GM21717 (cell line): ENCODE measurements around the gene IPO13.

Experiments
- ATAC-seq: cut with Tn5 transposase; IDR thresholded peaks from one replicate; pipeline ENCODE4 v1.9.1; 2021; ENCODE audit warnings: mild to moderate bottlenecking, moderate library complexity; ENCODE audit not compliant: unreplicated experiment

Gene IPO13

DNA sequence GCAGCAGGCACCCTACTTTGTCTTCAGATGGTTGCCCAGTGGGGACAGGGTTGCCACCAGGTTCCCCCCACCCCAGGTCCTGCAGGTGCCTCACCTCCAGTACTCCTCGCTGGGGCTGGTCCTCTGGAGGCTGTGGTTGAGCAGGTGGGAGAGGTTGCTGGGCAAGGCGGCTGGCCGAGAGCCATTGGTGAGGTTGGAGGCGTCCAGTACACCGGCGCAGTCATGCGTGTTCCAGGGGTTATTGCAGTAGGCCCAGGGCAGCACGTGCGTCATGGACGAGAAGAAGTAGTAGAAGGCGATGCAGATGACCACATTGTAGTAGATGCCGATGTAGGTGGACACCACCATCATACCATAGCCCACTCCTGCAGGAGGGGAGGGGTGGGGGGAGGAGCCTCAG is 61.5 kb downstream of the IPO13 start:
- no peak for ATAC-seq

GRCh38 chr1:44010935-44011471 is 64.3 kb downstream of the IPO13 start:
- ATAC-seq = no peak

DNA sequence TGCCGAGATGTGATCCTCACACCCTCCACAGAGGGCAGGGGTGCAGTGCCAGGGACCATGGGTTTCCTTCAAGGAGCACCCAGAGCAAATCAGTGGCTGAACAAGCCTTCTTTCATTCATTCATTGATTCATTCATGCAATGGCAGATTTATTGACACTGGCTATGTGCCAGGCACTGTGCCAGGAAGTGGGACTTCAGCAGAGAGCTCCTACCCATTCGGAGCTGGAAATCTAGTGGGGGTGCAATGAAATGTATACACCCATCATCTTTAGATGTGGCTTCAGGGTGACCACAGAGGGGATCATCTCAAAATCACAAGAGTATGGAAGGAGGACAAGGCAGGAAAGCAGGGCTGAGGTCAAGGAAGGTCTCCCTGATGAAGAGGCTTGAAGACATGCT is 65.7 kb downstream of the IPO13 start:
- no peak for ATAC-seq

DNA sequence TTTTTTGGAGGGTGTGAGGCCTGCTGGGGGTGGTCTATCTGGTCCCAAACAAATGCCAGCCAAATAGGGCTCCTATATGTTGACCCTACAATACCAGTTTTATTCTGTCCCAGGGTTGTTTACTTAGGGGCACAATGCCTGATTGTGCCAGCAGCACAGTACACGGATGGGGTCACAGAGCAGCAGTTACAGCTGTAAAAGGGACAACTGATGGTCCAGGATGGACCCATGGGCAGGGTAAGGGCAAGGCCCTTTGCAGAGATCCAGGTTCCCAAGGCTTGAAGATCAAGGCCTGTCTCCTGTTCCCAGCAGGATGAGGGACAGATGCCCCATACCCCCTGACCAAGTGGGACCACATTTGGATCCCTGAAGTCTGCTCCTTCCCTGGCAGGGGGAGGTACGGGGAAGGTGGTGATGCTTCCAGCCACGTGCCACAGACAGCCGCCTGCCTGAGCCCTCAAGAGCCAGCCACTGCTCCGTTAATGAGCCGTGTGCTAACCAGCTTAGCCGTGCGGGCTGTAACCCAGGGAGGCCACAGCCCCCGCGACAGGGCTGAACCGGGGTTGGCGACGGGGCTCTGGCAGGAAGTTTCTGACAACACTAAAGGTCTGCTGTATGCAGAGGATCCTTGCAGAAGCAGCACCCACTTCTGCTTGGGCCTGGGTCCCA is 66.3 kb downstream of the IPO13 start:
- ATAC-seq = no peak

DNA sequence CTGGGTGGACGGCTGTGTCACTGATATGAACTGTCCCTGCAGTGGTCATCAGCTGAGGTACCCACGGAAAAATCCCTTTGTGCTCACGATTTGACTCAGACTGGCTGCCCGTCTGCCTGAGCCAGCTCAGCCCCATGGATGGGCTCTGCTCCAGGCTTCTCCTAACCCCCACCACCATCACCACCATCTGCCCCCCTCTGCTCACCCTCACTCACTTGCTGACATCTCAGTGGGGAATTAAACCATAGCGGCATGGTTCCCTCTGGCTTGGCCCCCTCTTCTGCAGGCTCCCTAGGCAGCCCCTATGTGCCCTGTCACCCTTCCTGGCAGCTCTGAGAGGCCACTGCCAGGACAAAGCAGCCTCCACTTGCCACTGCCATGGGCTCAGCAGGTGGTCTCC is 67.2 kb downstream of the IPO13 start:
- ATAC-seq = no peak

GRCh38 chr1:44014365-44015104 is 67.8 kb downstream of the IPO13 start:
- ATAC-seq = no peak

DNA sequence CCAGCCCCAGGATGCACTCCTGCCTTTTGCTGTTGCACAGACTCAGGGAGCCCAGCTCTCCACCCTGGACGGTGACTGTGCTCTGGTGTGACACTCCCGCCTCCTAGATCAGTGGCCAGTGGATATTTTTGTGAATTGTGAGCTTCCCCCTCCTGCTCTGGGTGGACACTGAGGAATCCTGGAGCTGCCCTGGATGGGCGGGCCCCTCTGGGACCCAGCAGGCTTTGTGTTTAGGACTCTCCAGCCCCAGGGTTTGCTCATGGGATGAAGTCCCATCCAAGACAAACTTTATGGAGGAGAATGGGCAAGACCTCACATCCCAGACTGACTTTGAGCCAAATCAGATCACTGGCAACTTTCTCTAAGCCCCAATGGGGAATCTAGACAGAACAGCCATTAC is 68.5 kb downstream of the IPO13 start:
- ATAC-seq = no peak

- ATAC-seq = no peak
These were observed 69.5 kb downstream of the IPO13 start for GRCh38 chr1:44016041-44016889.

GRCh38 chr1:44016890-44017400 is 70.2 kb downstream of the IPO13 start:
- ATAC-seq = no peak
